ENCODE results near the gene ARHGAP42. TPM values are rescaled to one million over a fixed set of nuclear protein-coding genes. Genes with fewer than 3 reads are reported as not detected.

ARHGAP42 gene
- total and polyA plus RNA-seq, 8 donors: 17.1 to 45.2 (median 36.2) TPM

DNA sequence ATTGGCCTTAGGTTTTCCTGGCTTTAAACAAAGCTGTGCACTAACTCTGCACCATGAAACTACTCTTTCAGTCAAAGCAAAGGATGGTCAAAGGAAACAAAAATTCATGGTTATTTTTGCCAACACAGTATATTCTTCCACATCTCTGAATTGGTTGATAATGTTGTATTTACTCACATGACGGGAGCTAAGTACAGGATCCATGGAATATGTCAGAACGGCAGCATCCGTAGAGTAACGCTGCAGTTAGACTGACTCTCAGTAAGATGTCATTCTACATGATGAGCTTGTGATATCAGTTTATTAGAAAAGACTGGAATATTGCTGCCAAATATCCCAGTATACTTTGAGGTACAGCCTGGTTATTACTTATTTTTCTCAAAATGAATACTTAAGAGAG, 270.4 kb downstream of the ARHGAP42 start:
- no peak for DNase-seq
- Histone ChIP-seq H3K27me3 (no peaks in the 10 kb centered on the region), H3K4me3 (no peak overlapping the region), H3K27ac (no peak overlapping the region), H3K36me3 (no peaks in the 10 kb centered on the region), H3K4me1 (no peaks in the 10 kb centered on the region), H3K9me3 (no peaks in the 10 kb centered on the region)
- TF ChIP-seq, protein P1, sequence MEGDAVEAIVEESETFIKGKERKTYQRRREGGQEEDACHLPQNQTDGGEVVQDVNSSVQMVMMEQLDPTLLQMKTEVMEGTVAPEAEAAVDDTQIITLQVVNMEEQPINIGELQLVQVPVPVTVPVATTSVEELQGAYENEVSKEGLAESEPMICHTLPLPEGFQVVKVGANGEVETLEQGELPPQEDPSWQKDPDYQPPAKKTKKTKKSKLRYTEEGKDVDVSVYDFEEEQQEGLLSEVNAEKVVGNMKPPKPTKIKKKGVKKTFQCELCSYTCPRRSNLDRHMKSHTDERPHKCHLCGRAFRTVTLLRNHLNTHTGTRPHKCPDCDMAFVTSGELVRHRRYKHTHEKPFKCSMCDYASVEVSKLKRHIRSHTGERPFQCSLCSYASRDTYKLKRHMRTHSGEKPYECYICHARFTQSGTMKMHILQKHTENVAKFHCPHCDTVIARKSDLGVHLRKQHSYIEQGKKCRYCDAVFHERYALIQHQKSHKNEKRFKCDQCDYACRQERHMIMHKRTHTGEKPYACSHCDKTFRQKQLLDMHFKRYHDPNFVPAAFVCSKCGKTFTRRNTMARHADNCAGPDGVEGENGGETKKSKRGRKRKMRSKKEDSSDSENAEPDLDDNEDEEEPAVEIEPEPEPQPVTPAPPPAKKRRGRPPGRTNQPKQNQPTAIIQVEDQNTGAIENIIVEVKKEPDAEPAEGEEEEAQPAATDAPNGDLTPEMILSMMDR (IDR thresholded peaks at IDR 0.05): no peak
- intact Hi-C loops (cut with DNase I): no loop called here
- ATAC-seq: no peak

DNA sequence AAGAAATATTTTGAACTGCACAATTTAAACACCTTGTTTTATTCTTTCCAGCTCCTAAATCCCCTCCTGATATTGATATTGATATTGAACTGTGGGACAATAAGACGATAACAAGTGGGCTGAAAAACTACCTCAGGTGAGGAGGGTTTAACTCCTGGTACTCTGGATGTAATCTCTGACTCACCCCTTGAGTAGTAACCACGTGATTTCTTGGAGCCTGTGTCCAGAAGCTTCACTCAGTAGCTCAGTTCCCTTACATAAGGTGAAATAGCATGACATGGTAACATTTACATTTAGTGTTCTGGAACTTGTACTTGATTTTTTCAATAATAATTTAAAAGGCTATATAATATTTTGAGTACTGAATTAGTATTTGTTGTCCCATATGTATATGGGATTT, 274.5 kb downstream of the ARHGAP42 start:
- no peak overlapping the region for H3K4me3 ChIP-seq
- no peak for ATAC-seq
- peaks cover 0 to 3% of the 10 kb centered on the region in 2 donors for H3K9me3 ChIP-seq
- H3K4me1 ChIP-seq: no peaks in the 10 kb centered on the region
- DNase-seq: no peak
- no peaks in the 10 kb centered on the region for H3K27me3 ChIP-seq
- H3K27ac ChIP-seq: no peak overlapping the region
- H3K36me3 ChIP-seq: no peaks in the 10 kb centered on the region
- TF ChIP-seq, protein P1 (IDR thresholded peaks at IDR 0.05): no peak
- intact Hi-C loops (cut with DNase I): no loop called here

DNA sequence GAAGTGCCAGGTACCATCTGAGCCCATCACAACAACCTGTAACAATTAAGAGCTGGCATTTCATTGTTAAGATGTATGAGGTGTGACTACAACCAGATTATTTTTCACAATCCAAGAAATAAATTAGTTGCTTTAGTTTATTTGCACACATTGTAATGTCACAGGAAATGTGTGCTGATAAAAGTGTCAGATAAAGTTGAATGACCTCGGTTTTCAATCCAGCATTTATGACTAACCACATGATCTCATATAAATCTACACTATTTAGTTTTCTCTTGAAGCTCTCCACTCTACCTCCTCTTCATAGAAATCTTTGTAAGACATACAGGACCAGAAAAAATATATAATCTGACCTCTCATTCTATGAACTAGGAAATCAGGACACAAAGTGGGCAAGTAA, 276.3 kb downstream of the ARHGAP42 start:
- ATAC-seq (no peak), DNase-seq (no peak)
- intact Hi-C loops (cut with DNase I): no loop called here
- H3K27me3 ChIP-seq: no peaks in the 10 kb centered on the region
- TF ChIP-seq, protein P1 (IDR thresholded peaks at IDR 0.05): no peak
- peaks cover 0 to 7% of the 10 kb centered on the region in 2 donors for H3K9me3 ChIP-seq
- no peak overlapping the region for H3K4me3 ChIP-seq
- H3K36me3 ChIP-seq: no peaks in the 10 kb centered on the region
- no peaks in the 10 kb centered on the region for H3K4me1 ChIP-seq
- H3K27ac ChIP-seq: no peak overlapping the region

DNA sequence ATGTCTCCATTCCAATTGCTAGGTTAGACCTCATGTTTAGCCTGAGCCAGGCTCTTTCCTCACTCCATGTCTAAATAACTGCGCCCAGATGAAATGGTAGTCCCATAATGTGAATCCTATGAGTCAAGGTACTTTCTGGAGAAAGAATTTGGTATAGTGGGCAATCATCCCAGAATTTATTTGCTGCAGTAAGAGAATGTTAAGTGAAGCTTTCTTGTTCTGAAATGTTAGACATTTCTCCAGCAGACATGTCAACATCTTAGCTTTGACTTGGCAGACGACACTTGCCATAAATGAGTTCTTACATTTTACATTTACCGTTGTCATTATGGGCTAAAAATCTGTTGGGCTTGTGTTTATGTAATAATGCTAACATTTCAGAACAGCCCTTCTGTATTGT, 277.3 kb downstream of the ARHGAP42 start:
- Histone ChIP-seq H3K4me3 (no peak overlapping the region), H3K27ac (no peak overlapping the region), H3K4me1 (no peaks in the 10 kb centered on the region), H3K27me3 (no peaks in the 10 kb centered on the region), H3K9me3 (peaks cover 0 to 16% of the 10 kb centered on the region in 2 donors), H3K36me3 (no peaks in the 10 kb centered on the region)
- intact Hi-C loops (cut with DNase I): no loop called here
- TF ChIP-seq, protein P1 (IDR thresholded peaks at IDR 0.05): no peak
- ATAC-seq (no peak), DNase-seq (no peak)

DNA sequence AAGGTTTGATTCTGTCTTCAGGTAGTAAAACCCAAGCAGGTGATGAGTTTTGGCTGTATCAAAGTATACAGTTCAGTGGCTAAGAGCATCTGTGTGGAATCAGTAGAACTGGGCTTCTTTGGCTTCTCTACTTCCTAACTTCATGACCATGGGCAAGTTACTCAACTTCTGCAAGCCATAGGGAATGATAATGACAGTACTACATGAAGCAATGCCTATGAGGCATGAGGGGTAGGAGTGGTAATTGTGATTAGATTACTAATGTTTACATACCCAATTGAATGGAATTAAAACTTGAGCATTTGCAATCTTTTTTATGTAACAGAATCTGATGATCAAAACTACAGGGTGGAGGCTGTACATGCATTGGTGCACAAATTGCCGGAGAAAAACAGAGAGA, 278.3 kb downstream of the ARHGAP42 start:
- intact Hi-C loops (cut with DNase I): no loop called here
- no peak for ATAC-seq
- TF ChIP-seq, protein P1 (IDR thresholded peaks at IDR 0.05): no peak

More for the DNA sequence above, 278.3 kb downstream of the ARHGAP42 start:
- H3K4me1 ChIP-seq: no peaks in the 10 kb centered on the region
- peaks cover 0 to 18% of the 10 kb centered on the region in 2 donors for H3K9me3 ChIP-seq
- DNase-seq: no peak
- no peak overlapping the region for H3K4me3 ChIP-seq
- H3K27me3 ChIP-seq: no peaks in the 10 kb centered on the region
- H3K36me3 ChIP-seq: no peaks in the 10 kb centered on the region
- no peak overlapping the region for H3K27ac ChIP-seq

All from left lung (tissue), 10 donors.